H7 (cell line): ENCODE results near the gene IGFLR1. TPM values are rescaled to one million over a fixed set of nuclear protein-coding genes. Genes with fewer than 3 reads are reported as not detected.

ENCODE experiments used
- DNase-seq: peaks from one replicate; pipeline ENCODE4 v3.0.0; 2012
- H3K27me3 ChIP-seq: 2 replicates; pipeline ENCODE4 v1.6.0; 2011; ENCODE audit warnings: mild to moderate bottlenecking, low read length; ENCODE audit not compliant: control insufficient read depth, insufficient read depth
- H3K36me3 ChIP-seq: replicated peaks from 2 replicates; pipeline ENCODE4 v1.5.1; 2011; ENCODE audit warnings: low read length; ENCODE audit not compliant: control insufficient read depth, insufficient read depth
- H3K4me3 ChIP-seq: 2 replicates; pipeline ENCODE4 v1.5.1; 2011; ENCODE audit warnings: low read depth, mild to moderate bottlenecking, control low read depth, low read length, moderate library complexity; ENCODE audit not compliant: insufficient read depth
- total RNA-seq: library from RNA; depleted of rRNA; stranded (reverse); fragments of >200 nt; shearing (Covaris generic); gene quantifications from 2 replicates; pipeline ENCODE4 v1.2.3, GENCODE V29; 2014

The IGFLR1 gene
- total RNA-seq, 1 experiment from 2014 or later, result 15.2 TPM

- Histone ChIP-seq H3K27me3 (peaks cover 13% of the 10 kb centered on the region), H3K4me3 (no peak overlapping the region), H3K36me3 (no peaks in the 10 kb centered on the region; the same call in 1 of the 2 replicates)
- no peak for DNase-seq
Observed at GRCh38 chr19:35754370-35755130, 12.3 kb upstream of the IGFLR1 start.

- no peak for DNase-seq
- Histone ChIP-seq H3K4me3 (no peak overlapping the region), H3K36me3 (no peaks in the 10 kb centered on the region), H3K27me3 (peaks cover 13% of the 10 kb centered on the region)
Observed at GRCh38 chr19:35753634-35754369, 11.6 kb upstream of the IGFLR1 start.

DNA sequence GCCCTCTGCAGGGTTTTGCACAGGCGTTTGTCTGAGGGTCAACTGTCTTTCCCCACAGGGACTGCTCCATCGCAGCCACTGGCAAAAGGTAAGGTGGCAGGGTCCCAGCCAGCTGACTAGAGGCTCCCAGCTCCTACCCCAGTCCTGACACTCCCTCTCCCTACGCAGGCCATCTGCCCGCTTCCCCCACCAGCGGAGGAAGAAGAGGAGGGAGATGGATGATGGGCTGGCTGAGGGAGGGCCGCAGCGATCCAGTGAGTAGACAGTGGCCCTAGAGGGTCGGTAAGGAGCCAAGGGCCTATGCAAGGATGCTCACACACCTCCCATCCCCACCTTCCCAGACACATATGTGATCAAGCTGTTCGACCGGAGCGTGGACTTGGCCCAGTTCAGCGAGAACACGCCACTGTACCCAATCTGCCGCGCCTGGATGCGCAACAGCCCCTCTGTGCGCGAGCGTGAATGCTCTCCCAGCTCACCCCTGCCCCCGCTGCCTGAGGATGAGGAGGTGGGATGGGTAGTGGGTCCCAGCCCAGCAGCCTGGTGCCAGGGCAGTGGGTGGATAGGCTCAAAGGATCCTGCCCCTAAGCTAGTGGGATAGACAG is 10.6 kb upstream of the IGFLR1 start:
- H3K4me3 ChIP-seq, result no peak overlapping the region
- no peaks in the 10 kb centered on the region for H3K36me3 ChIP-seq
- peaks cover 13% of the 10 kb centered on the region for H3K27me3 ChIP-seq
- DNase-seq, result no peak

- no peak overlapping the region for H3K4me3 ChIP-seq
- peaks cover 13% of the 10 kb centered on the region for H3K27me3 ChIP-seq
- H3K36me3 ChIP-seq, result no peaks in the 10 kb centered on the region
- DNase-seq, result no peak
Observed at GRCh38 chr19:35751839-35752745, 9.8 kb upstream of the IGFLR1 start.

GRCh38 chr19:35750167-35750566 is 7.9 kb upstream of the IGFLR1 start:
- Histone ChIP-seq H3K36me3 (peaks cover 1% of the 10 kb centered on the region; the same call in 1 of the 2 replicates), H3K4me3 (no peak overlapping the region), H3K27me3 (peaks cover 2% of the 10 kb centered on the region)
- DNase-seq, result no peak

GRCh38 chr19:35748106-35749020 is 6.1 kb upstream of the IGFLR1 start, which contains the start of gene LIN37:
LIN37 (plus strand) TSS chr19:35748576; CDS start chr19:35748725, 149 bp downstream.
- Histone ChIP-seq H3K4me3 (peak within 1 kb of the TSS; percentile 79), H3K27me3 (no peaks in the 10 kb centered on the region), H3K36me3 (peaks cover 1% of the 10 kb centered on the region; the same call in 1 of the 2 replicates)
- peak; percentile 96 for DNase-seq

- H3K27me3 ChIP-seq, result no peaks in the 10 kb centered on the region
- no peak for DNase-seq
- H3K36me3 ChIP-seq, result peaks cover 1% of the 10 kb centered on the region
- no peak overlapping the region for H3K4me3 ChIP-seq
Observed at GRCh38 chr19:35746531-35746930, 4.3 kb upstream of the IGFLR1 start.

DNA sequence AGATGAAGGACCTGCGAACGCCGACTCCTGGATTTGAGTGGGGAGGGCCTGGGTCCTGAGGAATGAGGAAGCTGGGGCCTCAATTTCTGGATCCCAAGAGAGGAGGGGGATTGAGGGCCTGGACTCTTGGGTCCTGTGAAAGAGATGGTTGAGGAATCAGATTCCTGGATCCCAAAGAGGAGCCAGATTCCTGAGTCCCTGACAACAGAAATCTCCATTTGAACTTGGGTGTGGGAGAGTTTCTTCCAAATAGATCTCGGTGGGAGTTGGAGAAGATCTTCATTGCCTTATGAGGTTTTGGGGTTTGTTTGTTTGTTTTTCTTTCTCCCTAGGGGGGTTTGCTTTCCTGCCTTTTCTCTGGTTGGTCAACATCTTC is 3.8 kb upstream of the IGFLR1 start:
- H3K4me3 ChIP-seq, result peak overlapping the region; percentile 79
- no peaks in the 10 kb centered on the region for H3K27me3 ChIP-seq
- peaks cover 1% of the 10 kb centered on the region for H3K36me3 ChIP-seq
- no peak for DNase-seq

DNA sequence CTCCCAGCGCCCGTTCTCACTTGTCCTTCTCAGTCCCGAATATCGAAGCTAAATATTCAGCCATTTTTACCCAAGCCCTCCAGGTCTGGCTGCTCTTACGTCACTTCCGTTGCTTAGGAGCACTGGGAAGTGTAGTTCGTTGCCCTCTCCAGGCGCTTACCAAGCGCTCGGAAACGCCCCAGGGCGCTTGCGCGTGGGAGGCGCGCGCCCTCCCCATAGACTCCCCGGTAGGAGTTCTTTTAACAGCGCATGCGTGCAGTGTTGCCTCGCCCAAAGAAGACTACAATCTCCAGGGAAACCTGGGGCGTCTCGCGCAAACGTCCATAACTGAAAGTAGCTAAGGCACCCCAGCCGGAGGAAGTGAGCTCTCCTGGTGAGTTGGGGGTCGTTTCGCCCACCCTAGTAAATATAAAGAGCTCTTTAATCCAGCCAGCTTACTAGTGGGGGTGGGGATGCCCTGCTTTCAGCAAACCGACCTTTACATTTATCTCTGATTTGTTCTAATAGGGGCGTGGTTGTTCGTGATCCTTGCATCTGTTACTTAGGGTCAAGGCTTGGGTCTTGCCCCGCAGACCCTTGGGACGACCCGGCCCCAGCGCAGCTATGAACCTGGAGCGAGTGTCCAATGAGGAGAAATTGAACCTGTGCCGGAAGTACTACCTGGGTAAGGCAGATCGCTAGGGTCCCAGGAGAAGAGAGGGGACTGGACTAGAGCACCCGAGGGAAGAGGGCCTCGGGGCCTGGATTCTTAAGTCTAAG is 3.3 kb upstream of the IGFLR1 start, which contains the start of the genes PSENEN and U2AF1L4:
PSENEN (plus strand) TSS at position 324 of the 759 bp plus-strand sequence; CDS start at position 604, 280 bp downstream.
U2AF1L4 (minus strand) TSS at position 91 of the 759 bp plus-strand sequence; CDS start at position 64, 27 bp downstream.
- H3K36me3 ChIP-seq, result peaks cover 1% of the 10 kb centered on the region
- peak; percentile 95 for DNase-seq

DNA sequence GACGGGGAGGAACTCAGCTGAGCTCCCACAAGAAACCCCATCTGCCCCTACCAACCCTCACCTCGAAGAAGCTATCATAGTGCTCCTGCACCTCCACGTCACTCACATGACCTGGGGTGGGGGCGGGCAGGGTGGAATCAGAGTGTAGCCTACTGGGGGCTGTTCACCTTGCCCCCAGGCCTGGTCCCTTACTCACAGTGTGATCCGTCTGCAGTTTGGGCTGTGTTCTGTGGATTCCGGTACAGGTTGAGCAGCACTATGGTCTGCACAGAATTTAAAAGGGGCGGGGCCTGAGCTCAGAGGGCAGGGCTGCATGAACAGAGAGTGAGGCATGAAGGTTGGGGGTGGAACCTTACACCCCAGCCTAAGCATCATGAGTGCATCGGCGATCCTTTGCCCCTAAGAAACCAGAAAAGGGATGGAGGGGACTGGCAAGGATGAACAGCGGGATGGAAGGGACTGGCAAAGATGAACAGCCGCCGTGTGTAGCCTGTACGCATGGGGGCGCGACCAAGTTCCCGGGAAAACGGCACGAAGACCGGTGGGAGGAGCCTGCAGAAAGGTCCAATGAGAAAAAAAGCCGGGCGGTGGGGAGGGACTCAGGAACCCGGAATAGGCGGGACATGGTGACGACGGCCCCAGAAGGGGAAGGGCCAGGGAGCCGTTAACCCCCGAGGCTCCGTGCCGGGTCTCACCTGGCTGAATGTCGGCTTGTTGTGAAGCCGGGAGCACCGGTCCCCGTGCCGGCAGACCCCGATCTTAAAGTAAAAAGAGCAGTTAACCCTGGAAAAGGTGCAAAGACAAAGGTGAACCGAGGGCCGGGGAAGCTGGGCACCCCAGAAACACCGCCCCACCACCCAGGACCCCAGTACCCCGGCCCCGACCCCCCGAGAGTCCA is 2.4 kb upstream of the IGFLR1 start:
- peak overlapping the region; percentile 69 for H3K4me3 ChIP-seq
- H3K27me3 ChIP-seq, result no peaks in the 10 kb centered on the region
- peak; percentile 92 for DNase-seq
- H3K36me3 ChIP-seq, result peaks cover 1% of the 10 kb centered on the region

More for the DNA sequence above, 3.3 kb upstream of the IGFLR1 start, which contains the start of the genes PSENEN and U2AF1L4:
- no peaks in the 10 kb centered on the region for H3K27me3 ChIP-seq
- H3K4me3 ChIP-seq, result peak within 1 kb of the TSS; percentile 79

DNA sequence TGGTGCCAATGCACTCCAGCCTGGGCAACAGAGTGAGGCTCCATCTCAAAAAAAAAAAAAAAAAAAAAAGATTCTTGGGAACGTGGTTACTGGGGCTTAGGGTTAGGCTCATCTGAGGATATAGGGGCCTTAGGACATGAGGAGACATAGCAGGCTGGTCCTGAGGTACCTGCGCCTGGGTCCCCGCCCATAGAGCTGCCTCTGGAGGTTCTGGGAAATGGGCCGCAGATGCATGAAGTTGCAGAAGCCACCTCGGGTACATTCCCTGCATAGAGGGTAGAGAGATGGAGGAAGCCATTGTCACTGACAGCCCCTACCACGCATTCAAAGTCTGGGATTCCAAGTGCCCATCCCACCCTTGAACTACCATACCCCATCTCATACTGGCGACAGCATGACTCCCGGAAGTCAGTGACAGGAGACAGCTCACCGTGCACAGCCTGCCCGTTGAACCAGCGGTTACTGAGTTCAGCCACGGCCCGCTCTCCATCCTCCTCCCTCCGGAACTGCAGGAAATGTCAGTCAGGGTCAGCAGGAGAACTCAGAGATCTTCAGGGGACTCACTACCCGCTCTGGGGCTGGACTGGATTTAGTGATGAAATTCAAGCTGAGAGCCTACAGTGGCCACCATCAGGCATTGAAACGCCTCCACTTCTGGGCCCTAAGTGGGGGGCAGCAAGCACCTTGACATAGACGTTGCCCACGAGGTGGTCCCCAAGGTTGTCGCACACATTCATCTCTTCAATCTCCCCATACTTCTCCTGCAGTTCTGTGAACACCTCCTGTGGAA is 1.6 kb upstream of the IGFLR1 start:
- H3K4me3 ChIP-seq, result no peak overlapping the region
- DNase-seq, result no peak
- no peaks in the 10 kb centered on the region for H3K27me3 ChIP-seq
- H3K36me3 ChIP-seq, result peaks cover 2% of the 10 kb centered on the region
